Uterus (tissue), 2 donors: Measurements from ENCODE around the gene EEF1E1.

Experiments used
- CTCF ChIP-seq, 4 experiments: fragments of 200-600 bp in 2 of 4; fragments of 450-650 bp in 2 of 4; sonication (generic) in 2 of 4; IDR thresholded peaks; one replicate each; pipeline ENCODE4 v1.5.1; 2016 to 2019; ENCODE audit warnings: antibody characterized with exemption in 4 of 4, mild to moderate bottlenecking in 2 of 4, moderate library complexity in 1 of 4
- POLR2A ChIP-seq, 2 donors: fragments of 450-650 bp; IDR thresholded peaks; one replicate each; pipeline ENCODE4 v1.6.1; 2016; ENCODE audit warnings: antibody characterized with exemption in 2 of 2, mild to moderate bottlenecking in 1 of 2, moderate library complexity in 1 of 2

DNA sequence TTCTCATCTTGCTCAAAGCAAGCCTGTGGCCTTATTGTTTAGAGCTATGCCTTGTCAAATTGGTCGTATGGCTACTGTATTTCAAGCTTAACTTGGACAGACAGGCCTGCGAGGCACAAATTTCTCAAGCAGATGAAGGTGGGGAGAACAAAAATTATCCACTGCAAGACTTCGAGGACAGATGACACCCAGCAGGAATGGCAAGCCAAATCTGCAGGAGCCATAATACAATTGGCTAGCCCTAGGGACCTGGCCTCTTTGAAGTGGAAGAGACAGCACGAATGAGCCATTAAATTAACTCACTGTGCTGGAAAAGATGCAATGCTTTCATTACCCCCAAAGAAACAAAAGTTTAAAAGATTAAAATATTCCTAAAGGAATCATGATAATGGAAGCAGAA lies 33.2 kb downstream of the EEF1E1 start:
- no peak for TF ChIP-seq CTCF (IDR thresholded peaks at IDR 0.05)
- TF ChIP-seq POLR2A (IDR thresholded peaks at IDR 0.05), result no peak
